ENCODE data around the gene NDUFAF3.
"Not testable (repeated sequence)": the region's sequence is repeated elsewhere in the genome, so short reads cannot be mapped to it uniquely, and the experiment has no call there.

Gene NDUFAF3

DNA sequence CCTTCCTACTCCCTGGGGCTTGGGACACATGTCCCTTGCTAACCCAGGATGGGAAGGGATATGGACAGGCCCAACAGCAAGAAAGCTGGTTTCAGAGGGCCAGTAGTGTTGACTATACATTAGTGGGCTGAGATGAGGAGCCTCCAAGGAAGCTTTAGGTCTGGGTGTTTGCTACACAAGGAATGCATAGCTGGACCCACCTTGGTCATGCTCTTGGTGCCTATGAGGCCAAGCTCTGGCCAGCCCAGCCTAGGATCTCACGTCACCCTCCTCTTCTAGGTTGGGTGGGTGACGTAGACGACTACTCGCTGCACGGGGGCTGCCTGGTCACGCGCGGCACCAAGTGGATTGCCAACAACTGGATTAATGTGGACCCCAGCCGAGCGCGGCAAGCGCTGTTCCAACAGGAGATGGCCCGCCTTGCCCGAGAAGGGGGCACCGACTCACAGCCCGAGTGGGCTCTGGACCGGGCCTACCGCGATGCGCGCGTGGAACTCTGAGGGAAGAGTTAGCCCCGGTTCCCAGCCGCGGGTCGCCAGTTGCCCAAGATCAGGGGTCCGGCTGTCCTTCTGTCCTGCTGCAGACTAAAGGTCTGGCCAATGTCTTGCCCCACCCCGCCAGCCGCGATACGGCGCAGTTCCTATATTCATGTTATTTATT is 15.4 kb upstream of the NDUFAF3 start:
- Histone ChIP-seq H3K27ac (replicated peaks) (peak overlapping the region; percentile 89), H3K4me3 (replicated peaks; ENCODE audit: insufficient read depth, low read length) (peak overlapping the region; percentile 69), H3K27me3 (ENCODE audit: insufficient read depth, poor library complexity, severe bottlenecking) (no peaks in the 10 kb centered on the region)
- peak; percentile 7; the same call in 1 of the 2 replicates for TF ChIP-seq SPI1 (IDR thresholded peaks at IDR 0.05; ENCODE audit: borderline replicate concordance, low read depth)
- no peak for TF ChIP-seq GABPA (IDR thresholded peaks at IDR 0.05; ENCODE audit: low read depth)
- TF ChIP-seq, protein P1, sequence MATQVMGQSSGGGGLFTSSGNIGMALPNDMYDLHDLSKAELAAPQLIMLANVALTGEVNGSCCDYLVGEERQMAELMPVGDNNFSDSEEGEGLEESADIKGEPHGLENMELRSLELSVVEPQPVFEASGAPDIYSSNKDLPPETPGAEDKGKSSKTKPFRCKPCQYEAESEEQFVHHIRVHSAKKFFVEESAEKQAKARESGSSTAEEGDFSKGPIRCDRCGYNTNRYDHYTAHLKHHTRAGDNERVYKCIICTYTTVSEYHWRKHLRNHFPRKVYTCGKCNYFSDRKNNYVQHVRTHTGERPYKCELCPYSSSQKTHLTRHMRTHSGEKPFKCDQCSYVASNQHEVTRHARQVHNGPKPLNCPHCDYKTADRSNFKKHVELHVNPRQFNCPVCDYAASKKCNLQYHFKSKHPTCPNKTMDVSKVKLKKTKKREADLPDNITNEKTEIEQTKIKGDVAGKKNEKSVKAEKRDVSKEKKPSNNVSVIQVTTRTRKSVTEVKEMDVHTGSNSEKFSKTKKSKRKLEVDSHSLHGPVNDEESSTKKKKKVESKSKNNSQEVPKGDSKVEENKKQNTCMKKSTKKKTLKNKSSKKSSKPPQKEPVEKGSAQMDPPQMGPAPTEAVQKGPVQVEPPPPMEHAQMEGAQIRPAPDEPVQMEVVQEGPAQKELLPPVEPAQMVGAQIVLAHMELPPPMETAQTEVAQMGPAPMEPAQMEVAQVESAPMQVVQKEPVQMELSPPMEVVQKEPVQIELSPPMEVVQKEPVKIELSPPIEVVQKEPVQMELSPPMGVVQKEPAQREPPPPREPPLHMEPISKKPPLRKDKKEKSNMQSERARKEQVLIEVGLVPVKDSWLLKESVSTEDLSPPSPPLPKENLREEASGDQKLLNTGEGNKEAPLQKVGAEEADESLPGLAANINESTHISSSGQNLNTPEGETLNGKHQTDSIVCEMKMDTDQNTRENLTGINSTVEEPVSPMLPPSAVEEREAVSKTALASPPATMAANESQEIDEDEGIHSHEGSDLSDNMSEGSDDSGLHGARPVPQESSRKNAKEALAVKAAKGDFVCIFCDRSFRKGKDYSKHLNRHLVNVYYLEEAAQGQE (IDR thresholded peaks at IDR 0.05; ENCODE audit: insufficient replicate concordance, low read depth), result no peak
- DNase-seq (ENCODE audit: low read depth in 1 of 2, low spot score in 1 of 2), result no peak

DNA sequence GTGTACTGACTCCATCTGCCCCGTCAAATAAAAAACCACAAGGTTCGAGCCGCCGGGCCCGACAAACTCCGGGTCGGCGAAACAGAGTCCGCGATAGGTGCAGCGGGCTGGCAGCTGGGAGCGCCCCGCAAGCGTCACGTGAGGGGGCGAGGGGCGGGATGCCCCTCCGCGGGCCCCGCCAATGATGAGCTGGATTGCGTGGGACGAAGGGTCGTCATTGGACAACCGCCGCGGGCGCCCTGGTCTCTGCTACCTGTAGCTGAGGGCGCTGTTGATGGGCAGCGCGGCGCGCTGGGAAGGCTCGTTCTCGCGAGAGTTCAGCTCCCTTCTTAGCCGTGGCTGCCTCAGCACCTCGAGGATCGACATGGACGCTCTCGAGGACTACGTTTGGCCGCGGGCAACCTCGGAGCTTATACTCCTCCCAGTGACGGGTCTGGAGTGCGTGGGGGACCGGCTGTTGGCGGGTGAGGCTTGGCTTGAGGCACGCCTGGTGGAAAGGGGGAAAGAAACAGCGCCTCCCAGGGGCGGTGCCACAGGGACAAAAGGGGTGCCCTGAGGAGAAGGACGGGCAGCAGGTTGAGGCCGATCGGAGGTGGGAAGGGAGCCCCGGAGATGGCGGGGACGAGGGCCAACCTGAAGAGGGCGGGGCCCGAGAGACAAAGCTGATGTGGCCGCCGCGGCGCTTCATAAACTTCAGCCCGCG is 14.7 kb upstream of the NDUFAF3 start, which contains the start of gene WDR6:
Gene WDR6, plus strand, starts transcription at position 324 of the 703 bp plus-strand sequence. Its CDS starts 41 bp downstream, at position 365.
- H3K27ac ChIP-seq (replicated peaks), result peak within 1 kb of the TSS; percentile 89
- peak within 1 kb of the TSS; percentile 69 for H3K4me3 ChIP-seq (replicated peaks; ENCODE audit: insufficient read depth, low read length)
- TF ChIP-seq, protein P1 (IDR thresholded peaks at IDR 0.05; ENCODE audit: insufficient replicate concordance, low read depth), result peak; percentile 46
- TF ChIP-seq SPI1 (IDR thresholded peaks at IDR 0.05; ENCODE audit: borderline replicate concordance, low read depth) (no peak), POLR2AphosphoS5 (IDR thresholded peaks at IDR 0.05; ENCODE audit: low read depth) (peak; percentile 97), GABPA (IDR thresholded peaks at IDR 0.05; ENCODE audit: low read depth) (no peak)
- TF ChIP-seq, protein P2, sequence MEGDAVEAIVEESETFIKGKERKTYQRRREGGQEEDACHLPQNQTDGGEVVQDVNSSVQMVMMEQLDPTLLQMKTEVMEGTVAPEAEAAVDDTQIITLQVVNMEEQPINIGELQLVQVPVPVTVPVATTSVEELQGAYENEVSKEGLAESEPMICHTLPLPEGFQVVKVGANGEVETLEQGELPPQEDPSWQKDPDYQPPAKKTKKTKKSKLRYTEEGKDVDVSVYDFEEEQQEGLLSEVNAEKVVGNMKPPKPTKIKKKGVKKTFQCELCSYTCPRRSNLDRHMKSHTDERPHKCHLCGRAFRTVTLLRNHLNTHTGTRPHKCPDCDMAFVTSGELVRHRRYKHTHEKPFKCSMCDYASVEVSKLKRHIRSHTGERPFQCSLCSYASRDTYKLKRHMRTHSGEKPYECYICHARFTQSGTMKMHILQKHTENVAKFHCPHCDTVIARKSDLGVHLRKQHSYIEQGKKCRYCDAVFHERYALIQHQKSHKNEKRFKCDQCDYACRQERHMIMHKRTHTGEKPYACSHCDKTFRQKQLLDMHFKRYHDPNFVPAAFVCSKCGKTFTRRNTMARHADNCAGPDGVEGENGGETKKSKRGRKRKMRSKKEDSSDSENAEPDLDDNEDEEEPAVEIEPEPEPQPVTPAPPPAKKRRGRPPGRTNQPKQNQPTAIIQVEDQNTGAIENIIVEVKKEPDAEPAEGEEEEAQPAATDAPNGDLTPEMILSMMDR (IDR thresholded peaks at IDR 0.05; ENCODE audit: insufficient read depth, low read length), result peak; percentile 11
- H3K27me3 ChIP-seq (ENCODE audit: insufficient read depth, poor library complexity, severe bottlenecking), result no peaks in the 10 kb centered on the region
- DNase-seq (ENCODE audit: low read depth in 1 of 2, low spot score in 1 of 2), result peak; percentile 97 to 98

DNA sequence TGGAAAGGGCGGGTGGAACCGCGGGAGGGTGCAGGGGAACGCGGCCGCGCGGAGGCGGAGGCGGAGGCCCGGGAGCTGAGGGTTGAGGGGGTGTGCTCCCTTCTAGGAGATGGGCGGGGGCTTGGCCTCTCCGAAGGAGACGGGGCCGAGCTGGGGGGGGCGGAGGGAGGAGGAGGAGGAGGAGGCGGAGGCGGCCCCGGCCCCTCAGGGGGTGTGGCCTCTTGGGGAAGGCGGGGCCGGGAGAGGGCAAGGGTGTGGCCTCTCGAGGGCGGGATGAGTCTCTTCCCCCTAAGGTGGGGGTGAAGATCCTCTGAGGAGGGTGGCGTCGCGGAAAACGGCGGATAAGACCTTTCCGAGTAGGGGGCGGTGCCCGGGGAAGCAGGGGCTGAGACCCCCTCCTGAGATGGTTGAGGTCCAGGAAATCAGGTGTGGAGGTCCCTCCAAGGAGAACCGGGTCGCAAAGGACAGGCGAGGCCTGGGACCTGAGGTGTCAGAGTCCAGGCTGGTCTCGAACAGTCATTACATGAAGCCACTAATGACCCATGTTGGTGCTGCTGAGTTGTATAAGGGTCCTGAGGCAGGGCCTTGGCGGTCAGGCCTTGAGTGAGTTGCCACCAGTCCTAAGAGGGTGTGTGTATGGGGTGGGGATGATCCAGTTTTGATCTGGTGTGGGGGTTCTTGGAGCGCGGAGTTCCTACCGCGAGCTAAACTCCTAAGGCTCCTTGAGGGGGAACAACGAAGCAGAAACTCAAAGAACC is 14.0 kb upstream of the NDUFAF3 start:
- no peaks in the 10 kb centered on the region for H3K27me3 ChIP-seq (ENCODE audit: insufficient read depth, poor library complexity, severe bottlenecking)
- TF ChIP-seq, protein P2 (IDR thresholded peaks at IDR 0.05; ENCODE audit: insufficient read depth, low read length), result no peak
- TF ChIP-seq POLR2AphosphoS5 (IDR thresholded peaks at IDR 0.05; ENCODE audit: low read depth) (no peak), GABPA (IDR thresholded peaks at IDR 0.05; ENCODE audit: low read depth) (no peak), SPI1 (IDR thresholded peaks at IDR 0.05; ENCODE audit: borderline replicate concordance, low read depth) (no peak; the same call in 1 of the 2 replicates)
- TF ChIP-seq, protein P1 (IDR thresholded peaks at IDR 0.05; ENCODE audit: insufficient replicate concordance, low read depth), result no peak
- H3K4me3 ChIP-seq (replicated peaks; ENCODE audit: insufficient read depth, low read length), result peak overlapping the region; percentile 69
- H3K27ac ChIP-seq (replicated peaks), result peak overlapping the region; percentile 89
- DNase-seq (ENCODE audit: low read depth in 1 of 2, low spot score in 1 of 2), result peak; percentile 77 to 89

DNA sequence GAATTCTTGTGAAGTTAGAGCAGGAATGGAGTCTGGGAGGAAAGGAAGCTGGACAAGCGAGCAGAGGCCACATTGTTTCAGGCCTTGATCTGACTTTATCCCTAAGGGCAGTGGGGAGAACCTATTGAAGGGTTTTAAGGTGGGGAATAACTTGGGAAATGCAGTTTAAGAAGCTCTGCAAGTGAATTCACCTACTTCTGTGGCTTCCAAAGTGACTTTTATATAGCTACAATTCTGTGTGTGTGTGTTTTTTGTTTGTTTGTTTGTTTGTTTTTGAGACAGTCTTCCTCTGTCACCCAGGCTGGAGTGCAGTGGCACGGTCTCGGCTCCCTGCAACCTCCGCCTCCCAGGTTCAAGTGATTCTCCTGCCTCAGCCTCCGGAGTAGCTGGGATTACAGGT is 13.3 kb upstream of the NDUFAF3 start:
- H3K27ac ChIP-seq (replicated peaks), result peak overlapping the region; percentile 89; the same call in 1 of the 2 replicates
- H3K27me3 ChIP-seq (ENCODE audit: insufficient read depth, poor library complexity, severe bottlenecking); DNase-seq (ENCODE audit: low read depth in 1 of 2, low spot score in 1 of 2): not testable (repeated sequence)
- peak overlapping the region; percentile 69 for H3K4me3 ChIP-seq (replicated peaks; ENCODE audit: insufficient read depth, low read length)
